ENCODE data around the gene CCDC80.
A peak's percentile ranks its signal among the peaks of the same experiment; 100 is the strongest.

CCDC80 gene

GRCh38 chr3:112688085-112688769 lies 47.3 kb upstream of the CCDC80 start (continued):
- TF ChIP-seq ZNF629 (tag by site-specific recombination; IDR thresholded peaks at IDR 0.05) (0 out of 2 replicates have a peak, but pooled peaks have one; percentile 36), ZNF184 (tag by site-specific recombination; IDR thresholded peaks at IDR 0.05) (no peak), ZNF610 (tag by site-specific recombination; IDR thresholded peaks at IDR 0.05; ENCODE audit: borderline replicate concordance) (no peak), ZSCAN4 (tag by site-specific recombination; IDR thresholded peaks at IDR 0.05) (no peak), ZNF341 (tag by site-specific recombination; IDR thresholded peaks at IDR 0.05; ENCODE audit: low read depth) (no peak), OVOL3 (tag by site-specific recombination; IDR thresholded peaks at IDR 0.05) (0 out of 2 replicates have a peak, but pooled peaks have one; percentile 28), ZNF133 (tag by site-specific recombination; IDR thresholded peaks at IDR 0.05) (no peak), ZXDB (tag by site-specific recombination; IDR thresholded peaks at IDR 0.05) (peak; percentile 71), GFI1B (tag by site-specific recombination; IDR thresholded peaks at IDR 0.05) (peak; percentile 53; the same call in 1 of the 2 replicates), GLI2 (tag by site-specific recombination; IDR thresholded peaks at IDR 0.05; ENCODE audit: borderline replicate concordance, low read depth) (peak; percentile 42; the same call in 1 of the 2 replicates), ZNF2 (tag by site-specific recombination; IDR thresholded peaks at IDR 0.05) (no peak), HIC1 (tag by site-specific recombination; IDR thresholded peaks at IDR 0.05) (peak; percentile 34; the same call in 1 of the 2 replicates), ZNF561 (tag by site-specific recombination; IDR thresholded peaks at IDR 0.05; ENCODE audit: borderline replicate concordance) (0 out of 2 replicates have a peak, but pooled peaks have one; percentile 33), ZNF76 (tag by site-specific recombination; IDR thresholded peaks at IDR 0.05; ENCODE audit: borderline replicate concordance, low read depth) (no peak), ZBTB6 (tag by site-specific recombination; IDR thresholded peaks at IDR 0.05) (no peak), PRDM4 (tag by site-specific recombination; IDR thresholded peaks at IDR 0.05) (peak; percentile 67), ZNF843 (tag by site-specific recombination; IDR thresholded peaks at IDR 0.05) (peak; percentile 92), GLIS1 (tag by site-specific recombination; IDR thresholded peaks at IDR 0.05) (peak; percentile 53)

- Histone ChIP-seq H3K9me3 (ENCODE audit: control insufficient read depth, insufficient read depth, low read depth, low read length) (no peaks in the 10 kb centered on the region), H3K4me1 (ENCODE audit: control insufficient read depth, insufficient read depth, low read length) (no peaks in the 10 kb centered on the region), H3K4me3 (ENCODE audit: low read depth, low read length) (no peak overlapping the region), H3K27ac (ENCODE audit: extremely low read depth, low read depth, low read length) (no peak overlapping the region; the same call in 1 of the 2 replicates), H3K36me3 (ENCODE audit: control insufficient read depth in 2 of 2, insufficient read depth in 1 of 2, low read length in 2 of 2) (no peaks in the 10 kb centered on the region)
- POLR2A ChIA-PET: interaction anchor here (1.0 kb wide), 1 partner anchor 36 kb away, joined by 4 read pairs; no protein-coding TSS in a partner anchor
- CTCF ChIA-PET: no interaction called here
- TF ChIP-seq ZNF248 (tag by site-specific recombination; IDR thresholded peaks at IDR 0.05) (no peak), KLF9 (tag by site-specific recombination; IDR thresholded peaks at IDR 0.05; ENCODE audit: low read depth) (no peak), ZNF18 (tag by site-specific recombination; IDR thresholded peaks at IDR 0.05) (no peak), ZNF518A (tag by site-specific recombination; conservative IDR thresholded peaks at IDR 0.05; ENCODE audit: low read depth) (no peak), ZNF548 (tag by site-specific recombination; IDR thresholded peaks at IDR 0.05) (no peak)
Measured at GRCh38 chr3:112687616-112688015, 46.7 kb upstream of the CCDC80 start.
